Smooth muscle cell (in vitro differentiated cells): Measurements from ENCODE around the gene MAP4K4. TPM values are rescaled to one million over a fixed set of nuclear protein-coding genes. Genes with fewer than 3 reads are reported as not detected.

Experiments used
- DNase-seq: peaks from one replicate; lab custom pipeline; 2025; ENCODE audit not compliant: unreplicated experiment; lab: John Stamatoyannopoulos, UW
- H2AFZ ChIP-seq: fragments of 200-600 bp; sonication (generic); 2 replicates; pipeline ENCODE4 v1.6.0; 2016; ENCODE audit warnings: antibody characterized with exemption, low read depth, mild to moderate bottlenecking
- H3F3A ChIP-seq: fragments of 200-600 bp; sonication (generic); 2 replicates; pipeline ENCODE4 v1.6.0; 2017; ENCODE audit warnings: antibody characterized with exemption, low read depth
- H3K27ac ChIP-seq: fragments of 200-600 bp; sonication (generic); 2 replicates; pipeline ENCODE4 v1.5.1; 2016; ENCODE audit warnings: low read depth, mild to moderate bottlenecking
- H3K27me3 ChIP-seq: fragments of 200-600 bp; sonication (generic); 2 replicates; pipeline ENCODE4 v1.6.1; 2016; ENCODE audit warnings: low read depth, mild to moderate bottlenecking
- H3K36me3 ChIP-seq: fragments of 200-600 bp; sonication (generic); 2 replicates; pipeline ENCODE4 v1.5.1; 2016; ENCODE audit warnings: low read depth
- H3K4me1 ChIP-seq: fragments of 200-600 bp; sonication (generic); 2 replicates; pipeline ENCODE4 v1.5.1; 2016; ENCODE audit warnings: low read depth
- H3K4me2 ChIP-seq: fragments of 200-600 bp; sonication (generic); 2 replicates; pipeline ENCODE4 v1.6.0; 2016; ENCODE audit warnings: mild to moderate bottlenecking
- H3K4me3 ChIP-seq: fragments of 200-600 bp; sonication (generic); 2 replicates; pipeline ENCODE4 v1.5.1; 2016; ENCODE audit warnings: mild to moderate bottlenecking
- H3K79me2 ChIP-seq: fragments of 200-600 bp; sonication (generic); 2 replicates; pipeline ENCODE4 v1.6.0; 2016; ENCODE audit warnings: low read depth, mild to moderate bottlenecking
- H3K9ac ChIP-seq: fragments of 200-600 bp; sonication (generic); 2 replicates; pipeline ENCODE4 v1.6.0; 2016; ENCODE audit warnings: low read depth
- H3K9me3 ChIP-seq: fragments of 200-600 bp; sonication (generic); replicated peaks from 2 replicates; pipeline ENCODE4 v1.5.1; 2016; ENCODE audit warnings: low read depth
- H4K20me1 ChIP-seq: fragments of 200-600 bp; sonication (generic); 2 replicates; pipeline ENCODE4 v1.6.0; 2016; ENCODE audit warnings: low read depth
- CTCF ChIP-seq: fragments of 200-600 bp; sonication (generic); IDR thresholded peaks from 2 replicates; pipeline ENCODE4 v1.5.1; 2017; ENCODE audit warnings: borderline replicate concordance, mild to moderate bottlenecking, antibody characterized with exemption; ENCODE audit not compliant: insufficient read depth, poor library complexity, severe bottlenecking
- WGBS: methylation state at CpG from one replicate; pipeline ENCODE4 v1.1.7; 2016; ENCODE audit warnings: low lambda C conversion rate; 5-methylcytosine and 5-hydroxymethylcytosine counted together
- polyA plus RNA-seq: library from polyadenylated mRNA; unstranded; fragments of >200 nt; fragmentation: Nextera tagmentation; extraction: Ambion mirVana; gene quantifications from 2 replicates; pipeline ENCODE4 v1.2.1, GENCODE V29; 2016
- total RNA-seq: library from RNA; depleted of rRNA; stranded (reverse); fragments of >200 nt; gene quantifications from 2 replicates; pipeline ENCODE4 v1.2.3, GENCODE V29; 2014

Gene MAP4K4
- total and polyA plus RNA-seq, 2 experiments from 2014 or later: 68.9 to 107 TPM

GRCh38 chr2:101884423-101884822 lies 186.9 kb downstream of the MAP4K4 start:
- no peak for TF ChIP-seq CTCF
- H3K4me2 ChIP-seq: no peak overlapping the region
- no peak overlapping the region for H3K4me3 ChIP-seq
- no peak overlapping the region for H3K27ac ChIP-seq
- peaks cover 19% of the 10 kb centered on the region for H3K36me3 ChIP-seq
- no peak for DNase-seq
- H4K20me1 ChIP-seq: peaks cover 51% of the 10 kb centered on the region
- no peaks in the 10 kb centered on the region for H3K9me3 ChIP-seq
- no peak overlapping the region for H3K9ac ChIP-seq
- H2AFZ ChIP-seq: no peak overlapping the region
- no peaks in the 10 kb centered on the region for H3F3A ChIP-seq
- no peaks in the 10 kb centered on the region for H3K4me1 ChIP-seq
- 74% methylated on average over 2 of the region's 2 CpGs for WGBS
- no peaks in the 10 kb centered on the region for H3K27me3 ChIP-seq
- peaks cover 13% of the 10 kb centered on the region for H3K79me2 ChIP-seq

GRCh38 chr2:101887328-101887727 lies 189.8 kb downstream of the MAP4K4 start:
- Histone ChIP-seq H3K9ac (no peak overlapping the region), H3K4me2 (no peak overlapping the region), H3K27me3 (no peaks in the 10 kb centered on the region), H3K9me3 (no peaks in the 10 kb centered on the region), H3F3A (no peaks in the 10 kb centered on the region), H3K4me3 (no peak overlapping the region), H2AFZ (no peak overlapping the region), H3K79me2 (peaks cover 5% of the 10 kb centered on the region), H3K4me1 (no peaks in the 10 kb centered on the region), H3K36me3 (peaks cover 27% of the 10 kb centered on the region), H3K27ac (no peak overlapping the region), H4K20me1 (peaks cover 27% of the 10 kb centered on the region)
- no peak for DNase-seq
- 100% methylated on average over 2 of the region's 2 CpGs for WGBS
- no peak for TF ChIP-seq CTCF

- WGBS: 96% methylated on average over 7 of the region's 7 CpGs
- Histone ChIP-seq H3K27ac (no peak overlapping the region), H3K79me2 (no peaks in the 10 kb centered on the region), H3K36me3 (peaks cover 39% of the 10 kb centered on the region), H3K4me1 (peaks cover 16% of the 10 kb centered on the region), H3K4me2 (no peak overlapping the region), H3K9ac (no peak overlapping the region), H3K27me3 (no peaks in the 10 kb centered on the region), H3K4me3 (no peak overlapping the region), H3K9me3 (no peaks in the 10 kb centered on the region), H3F3A (no peaks in the 10 kb centered on the region), H4K20me1 (peaks cover 16% of the 10 kb centered on the region), H2AFZ (no peak overlapping the region)
- no peak for TF ChIP-seq CTCF
- no peak for DNase-seq
Measured at GRCh38 chr2:101889460-101890098, 192.1 kb downstream of the MAP4K4 start.

- no peak for TF ChIP-seq CTCF
- no peaks in the 10 kb centered on the region for H3K9me3 ChIP-seq
- peaks cover 26% of the 10 kb centered on the region for H3K36me3 ChIP-seq
- H3K27ac ChIP-seq: no peak overlapping the region
- no peaks in the 10 kb centered on the region for H3F3A ChIP-seq
- H2AFZ ChIP-seq: no peak overlapping the region
- H3K9ac ChIP-seq: no peak overlapping the region
- WGBS: 92% methylated on average over 3 of the region's 3 CpGs
- no peaks in the 10 kb centered on the region for H4K20me1 ChIP-seq
- peaks cover 16% of the 10 kb centered on the region for H3K4me1 ChIP-seq
- no peaks in the 10 kb centered on the region for H3K27me3 ChIP-seq
- no peak overlapping the region for H3K4me3 ChIP-seq
- no peaks in the 10 kb centered on the region for H3K79me2 ChIP-seq
- H3K4me2 ChIP-seq: no peak overlapping the region
- no peak for DNase-seq
Measured at GRCh38 chr2:101892377-101892776, 194.9 kb downstream of the MAP4K4 start.
